Skeletal muscle satellite cell (primary cell): ENCODE results near the gene BNIP5.

Experiments used
- H3K27me3 ChIP-seq: 2 replicates; pipeline ENCODE4 v1.7.0; 2013; ENCODE audit warnings: low read length; ENCODE audit not compliant: control insufficient read depth, insufficient read depth
- H3K36me3 ChIP-seq: 2 replicates; pipeline ENCODE4 v1.7.0; 2013; ENCODE audit warnings: mild to moderate bottlenecking, control low read depth, low read length; ENCODE audit not compliant: insufficient read depth
- H3K4me1 ChIP-seq: 2 replicates; pipeline ENCODE4 v1.7.0; 2013; ENCODE audit warnings: low read length; ENCODE audit not compliant: control insufficient read depth, insufficient read depth
- H3K4me2 ChIP-seq: 2 replicates; pipeline ENCODE4 v1.7.0; 2013; ENCODE audit warnings: mild to moderate bottlenecking, low read length
- H3K4me3 ChIP-seq: 2 replicates; pipeline ENCODE4 v1.7.0; 2013; ENCODE audit warnings: low read length
- H3K9ac ChIP-seq: 2 replicates; pipeline ENCODE4 v1.7.0; 2013; ENCODE audit warnings: mild to moderate bottlenecking, low read depth, low read length, moderate library complexity
- H3K9me3 ChIP-seq: replicated peaks from 2 replicates; pipeline ENCODE4 v1.7.0; 2013; ENCODE audit warnings: mild to moderate bottlenecking, control low read depth, low read length

The BNIP5 gene

DNA sequence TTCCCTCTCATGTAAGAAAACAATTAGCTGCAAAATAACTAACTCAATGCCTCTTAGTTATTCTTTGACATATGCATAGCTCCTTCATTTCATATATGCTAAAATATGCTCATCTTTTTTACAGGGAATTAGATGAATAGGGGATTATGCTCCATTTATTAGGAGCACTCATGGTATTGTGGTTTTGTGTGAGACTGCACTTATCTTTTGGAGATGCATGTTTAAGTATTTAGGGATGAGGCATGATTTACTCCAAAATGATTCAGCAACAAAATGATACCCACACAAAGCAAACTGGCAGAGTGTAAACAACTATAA, 8.8 kb downstream of the BNIP5 start:
- H3K27me3 ChIP-seq: peaks cover 63% of the 10 kb centered on the region
- H3K4me1 ChIP-seq: no peaks in the 10 kb centered on the region
- no peak overlapping the region for H3K4me3 ChIP-seq
- H3K4me2 ChIP-seq: no peak overlapping the region
- H3K9me3 ChIP-seq: no peaks in the 10 kb centered on the region
- H3K36me3 ChIP-seq: no peaks in the 10 kb centered on the region
- H3K9ac ChIP-seq: no peak overlapping the region

DNA sequence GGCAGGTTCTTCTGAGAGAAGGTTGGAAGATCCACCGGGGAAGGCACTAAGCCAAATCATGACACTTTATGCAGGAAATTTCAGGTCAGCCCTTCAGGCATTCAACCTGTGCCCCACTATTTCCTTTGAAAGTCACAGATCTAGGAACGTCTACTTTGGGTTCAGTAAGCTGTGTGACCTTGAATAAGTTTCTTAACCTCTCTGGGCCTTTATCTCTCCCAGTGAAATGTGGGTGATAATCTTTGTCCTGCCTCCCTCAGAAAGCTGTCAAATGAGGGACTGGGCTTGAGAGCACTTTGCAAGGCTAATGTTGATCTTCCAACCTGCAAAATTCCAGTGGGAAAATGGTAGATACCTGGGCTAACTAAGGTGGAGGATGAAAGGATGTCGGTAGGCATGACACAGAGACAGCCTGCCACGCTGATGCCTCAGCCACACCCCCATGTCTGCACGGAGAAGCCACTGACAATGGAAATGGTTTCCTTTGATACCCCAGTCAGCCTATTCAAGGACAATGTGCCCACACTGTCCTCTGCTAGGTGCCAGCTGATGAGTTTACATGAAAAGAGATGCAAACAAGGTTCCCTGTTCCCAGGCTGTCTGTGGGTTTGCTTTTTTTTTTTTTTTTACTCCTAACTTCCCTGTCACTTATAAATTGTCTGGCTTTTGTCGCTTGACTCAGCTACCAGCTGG, 9.3 kb downstream of the BNIP5 start:
- Histone ChIP-seq H3K36me3 (no peaks in the 10 kb centered on the region), H3K4me2 (no peak overlapping the region), H3K9me3 (no peaks in the 10 kb centered on the region), H3K27me3 (peaks cover 62% of the 10 kb centered on the region), H3K4me1 (no peaks in the 10 kb centered on the region), H3K4me3 (no peak overlapping the region), H3K9ac (no peak overlapping the region)

DNA sequence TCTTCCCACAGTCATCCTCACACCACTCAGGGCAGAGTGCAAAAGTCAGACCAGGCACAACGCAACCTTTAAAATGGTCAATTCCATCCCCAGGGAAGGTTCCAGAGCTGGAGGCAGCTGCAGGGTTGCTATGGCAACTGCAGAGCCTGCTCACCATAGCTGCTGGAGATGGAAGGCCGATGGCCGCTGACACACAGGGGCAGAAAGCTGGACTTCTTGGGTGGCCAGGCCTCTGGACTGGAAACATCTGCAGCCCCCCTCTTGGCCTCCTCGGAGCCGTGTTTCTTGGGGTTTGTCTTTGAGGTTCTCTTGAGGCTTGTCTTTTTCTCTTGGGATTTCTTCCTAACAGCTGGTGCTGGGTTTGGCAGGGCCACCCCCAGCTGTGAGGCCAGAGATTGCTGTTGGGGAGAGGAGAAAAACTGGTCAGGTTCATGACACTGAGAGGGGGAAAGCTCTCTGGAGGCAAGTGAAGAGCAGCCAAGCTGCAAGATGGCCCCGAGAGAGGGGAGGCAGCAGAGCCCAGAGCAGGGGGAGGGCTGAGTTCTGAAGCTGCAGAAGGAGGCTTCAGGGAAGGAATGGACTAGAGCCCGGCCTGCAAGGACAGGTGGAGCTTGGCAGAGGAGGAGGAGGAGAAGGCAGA, 10.2 kb downstream of the BNIP5 start:
- no peak overlapping the region for H3K4me2 ChIP-seq
- H3K9ac ChIP-seq: no peak overlapping the region
- no peaks in the 10 kb centered on the region for H3K9me3 ChIP-seq
- H3K27me3 ChIP-seq: peaks cover 55% of the 10 kb centered on the region
- no peaks in the 10 kb centered on the region for H3K4me1 ChIP-seq
- no peak overlapping the region for H3K4me3 ChIP-seq
- H3K36me3 ChIP-seq: no peaks in the 10 kb centered on the region

DNA sequence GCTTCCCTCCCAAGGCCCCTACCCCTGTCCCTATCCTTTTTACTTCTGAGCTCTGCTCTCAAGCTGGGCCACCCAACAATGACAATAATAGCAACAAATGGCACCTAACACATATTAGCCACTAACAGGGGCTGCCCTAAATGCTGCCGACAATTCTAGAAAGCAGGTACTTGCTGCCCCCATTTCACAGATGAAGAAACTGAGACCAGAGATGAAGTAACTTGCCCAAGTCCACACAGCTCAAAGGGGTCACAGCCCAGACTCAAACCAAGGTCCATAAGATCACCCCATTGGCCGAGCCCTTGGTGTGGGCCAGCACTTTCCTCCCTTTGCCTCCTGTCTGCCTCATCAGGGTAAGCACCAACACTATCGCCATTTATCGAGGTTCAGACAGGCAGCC, 12.0 kb downstream of the BNIP5 start:
- H3K27me3 ChIP-seq: peaks cover 66% of the 10 kb centered on the region

DNA sequence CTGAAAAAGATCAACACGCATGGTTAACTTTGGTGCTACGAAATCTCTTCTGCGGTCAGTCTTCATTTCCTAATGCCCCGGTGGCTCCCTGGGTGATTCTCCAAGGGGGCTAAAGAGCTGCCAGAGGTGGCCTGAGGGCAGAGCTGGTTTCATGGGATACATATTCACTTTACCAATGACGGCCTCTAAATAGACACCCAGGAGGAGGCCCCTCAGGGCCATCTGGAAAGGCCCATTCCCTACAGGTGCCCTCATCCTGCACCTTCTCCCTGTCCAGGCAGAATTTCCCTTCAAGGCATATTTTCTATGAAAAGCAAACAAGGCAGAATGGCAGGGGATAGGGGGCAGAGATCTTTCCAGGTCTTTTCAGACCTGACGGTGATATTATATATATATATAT, 12.5 kb downstream of the BNIP5 start:
- Histone ChIP-seq H3K9me3 (no peaks in the 10 kb centered on the region), H3K9ac (no peak overlapping the region)

More for the DNA sequence above, 12.0 kb downstream of the BNIP5 start:
- H3K9ac ChIP-seq: no peak overlapping the region
- no peaks in the 10 kb centered on the region for H3K36me3 ChIP-seq
- H3K4me2 ChIP-seq: no peak overlapping the region
- no peaks in the 10 kb centered on the region for H3K9me3 ChIP-seq
- H3K4me1 ChIP-seq: no peaks in the 10 kb centered on the region
- H3K4me3 ChIP-seq: no peak overlapping the region

DNA sequence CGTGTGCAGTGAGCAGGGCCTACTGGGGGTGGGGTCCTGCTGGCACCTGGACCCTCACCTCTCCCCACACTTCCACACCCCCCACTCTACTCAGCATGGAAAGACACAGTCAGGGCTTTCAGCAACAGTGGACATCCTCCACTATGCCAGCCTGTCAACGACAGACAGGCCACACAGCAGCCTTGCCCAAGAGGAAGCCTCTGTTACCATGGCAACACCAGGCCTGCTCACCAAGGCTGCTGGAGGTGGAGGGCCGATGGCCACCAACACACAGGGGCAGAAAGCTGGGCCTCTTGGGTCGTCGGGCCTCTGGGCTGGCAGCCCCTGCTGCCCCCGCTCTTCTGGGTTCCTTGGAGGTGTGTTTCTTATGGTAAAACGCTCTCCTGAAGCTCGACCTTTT, 13.6 kb downstream of the BNIP5 start:
- H3K9ac ChIP-seq: no peak overlapping the region
- H3K27me3 ChIP-seq: peaks cover 70% of the 10 kb centered on the region
- no peak overlapping the region for H3K4me2 ChIP-seq
- H3K9me3 ChIP-seq: no peaks in the 10 kb centered on the region
- no peaks in the 10 kb centered on the region for H3K4me1 ChIP-seq
- H3K4me3 ChIP-seq: no peak overlapping the region
- no peaks in the 10 kb centered on the region for H3K36me3 ChIP-seq

More for the DNA sequence above, 12.5 kb downstream of the BNIP5 start:
- Histone ChIP-seq H3K36me3 (no peaks in the 10 kb centered on the region), H3K4me2 (no peak overlapping the region), H3K27me3 (peaks cover 70% of the 10 kb centered on the region), H3K4me3 (no peak overlapping the region), H3K4me1 (no peaks in the 10 kb centered on the region)

DNA sequence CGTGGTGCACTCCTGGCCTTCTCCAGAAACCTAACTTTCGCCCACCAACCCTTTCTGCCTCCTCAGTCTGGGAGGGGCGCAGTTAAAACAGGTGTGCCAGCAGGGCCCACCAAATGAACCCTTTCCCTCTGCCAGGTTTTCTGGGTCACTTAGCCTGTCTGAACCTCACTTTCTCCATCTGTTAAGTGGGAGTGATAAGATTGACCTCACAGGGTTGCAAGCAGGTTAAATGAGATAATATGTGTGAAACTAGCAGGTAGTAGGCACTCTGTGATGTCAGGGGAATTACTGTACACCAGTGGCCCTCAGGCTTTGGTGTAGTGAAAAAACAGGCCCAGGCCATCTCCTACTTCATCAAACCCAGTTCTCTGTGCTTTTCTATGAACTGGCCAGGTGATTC, 14.1 kb downstream of the BNIP5 start:
- Histone ChIP-seq H3K9me3 (no peaks in the 10 kb centered on the region), H3K4me1 (no peaks in the 10 kb centered on the region), H3K4me3 (no peak overlapping the region), H3K4me2 (no peak overlapping the region), H3K36me3 (no peaks in the 10 kb centered on the region), H3K27me3 (peaks cover 72% of the 10 kb centered on the region), H3K9ac (no peak overlapping the region)

DNA sequence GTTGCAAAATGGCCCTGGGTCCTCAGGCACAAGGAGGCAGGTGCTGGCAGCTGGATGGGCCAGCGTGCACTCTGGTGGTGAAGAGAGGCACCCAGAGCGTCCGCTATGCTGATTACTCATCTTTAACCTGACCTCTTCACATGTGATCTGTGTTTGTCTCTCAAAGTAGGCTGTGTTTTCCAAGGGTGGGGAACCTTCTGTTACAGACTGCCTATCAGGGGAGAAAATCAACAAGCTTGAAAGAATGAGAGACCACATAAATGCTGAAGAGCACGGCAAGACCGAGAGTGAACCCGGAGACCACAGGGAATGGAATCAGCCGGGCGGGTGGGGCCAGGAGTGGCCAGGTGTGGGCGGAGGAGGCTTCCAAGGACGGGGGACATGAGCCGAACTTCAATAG, 16.2 kb downstream of the BNIP5 start:
- H3K9ac ChIP-seq: no peak overlapping the region
- H3K36me3 ChIP-seq: no peaks in the 10 kb centered on the region
- no peak overlapping the region for H3K4me2 ChIP-seq
- no peaks in the 10 kb centered on the region for H3K4me1 ChIP-seq
- no peaks in the 10 kb centered on the region for H3K9me3 ChIP-seq
- peaks cover 72% of the 10 kb centered on the region for H3K27me3 ChIP-seq
- H3K4me3 ChIP-seq: no peak overlapping the region

DNA sequence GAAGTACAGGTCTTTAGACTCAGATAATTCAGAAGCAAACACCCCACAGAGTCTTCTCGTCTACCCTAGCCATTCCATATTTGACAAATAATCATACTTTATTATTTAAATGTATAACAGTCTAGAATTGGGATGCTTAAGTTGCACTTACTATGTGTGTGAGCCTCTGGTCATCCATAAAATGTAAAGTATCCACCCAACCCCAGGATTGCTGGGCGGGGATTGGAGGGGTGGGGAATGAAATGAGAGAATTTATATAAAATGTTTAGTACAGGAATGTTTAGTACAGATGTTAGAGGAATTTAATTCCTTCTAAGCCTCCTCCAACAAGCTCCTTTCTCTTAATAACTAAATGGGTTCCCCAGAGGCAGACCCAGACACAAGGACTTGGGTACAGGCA, 16.9 kb downstream of the BNIP5 start:
- H3K9me3 ChIP-seq: no peaks in the 10 kb centered on the region
- H3K36me3 ChIP-seq: no peaks in the 10 kb centered on the region
- no peak overlapping the region for H3K9ac ChIP-seq
- no peak overlapping the region for H3K4me3 ChIP-seq
- H3K27me3 ChIP-seq: peaks cover 68% of the 10 kb centered on the region
- no peak overlapping the region for H3K4me2 ChIP-seq
- no peaks in the 10 kb centered on the region for H3K4me1 ChIP-seq

DNA sequence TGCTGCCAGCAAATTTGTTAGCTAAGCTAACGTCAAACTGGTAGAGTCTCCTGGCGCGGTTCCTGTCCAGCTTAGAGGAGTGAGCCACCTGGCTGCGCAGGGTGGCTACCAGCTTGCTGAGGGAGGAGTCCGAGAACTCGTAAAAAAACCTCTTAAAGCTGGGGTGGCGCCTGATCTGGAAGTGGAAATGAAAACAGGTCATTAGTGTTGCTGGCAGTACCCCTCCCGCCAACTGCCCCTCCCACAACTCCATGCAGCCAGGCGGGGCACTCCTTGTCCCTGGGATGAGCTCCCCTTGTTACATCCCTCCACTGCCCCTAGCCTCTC, 17.3 kb downstream of the BNIP5 start:
- no peak overlapping the region for H3K9ac ChIP-seq
- peaks cover 69% of the 10 kb centered on the region for H3K27me3 ChIP-seq
- H3K36me3 ChIP-seq: no peaks in the 10 kb centered on the region
- H3K4me1 ChIP-seq: no peaks in the 10 kb centered on the region
- no peak overlapping the region for H3K4me2 ChIP-seq
- no peak overlapping the region for H3K4me3 ChIP-seq
- no peaks in the 10 kb centered on the region for H3K9me3 ChIP-seq

DNA sequence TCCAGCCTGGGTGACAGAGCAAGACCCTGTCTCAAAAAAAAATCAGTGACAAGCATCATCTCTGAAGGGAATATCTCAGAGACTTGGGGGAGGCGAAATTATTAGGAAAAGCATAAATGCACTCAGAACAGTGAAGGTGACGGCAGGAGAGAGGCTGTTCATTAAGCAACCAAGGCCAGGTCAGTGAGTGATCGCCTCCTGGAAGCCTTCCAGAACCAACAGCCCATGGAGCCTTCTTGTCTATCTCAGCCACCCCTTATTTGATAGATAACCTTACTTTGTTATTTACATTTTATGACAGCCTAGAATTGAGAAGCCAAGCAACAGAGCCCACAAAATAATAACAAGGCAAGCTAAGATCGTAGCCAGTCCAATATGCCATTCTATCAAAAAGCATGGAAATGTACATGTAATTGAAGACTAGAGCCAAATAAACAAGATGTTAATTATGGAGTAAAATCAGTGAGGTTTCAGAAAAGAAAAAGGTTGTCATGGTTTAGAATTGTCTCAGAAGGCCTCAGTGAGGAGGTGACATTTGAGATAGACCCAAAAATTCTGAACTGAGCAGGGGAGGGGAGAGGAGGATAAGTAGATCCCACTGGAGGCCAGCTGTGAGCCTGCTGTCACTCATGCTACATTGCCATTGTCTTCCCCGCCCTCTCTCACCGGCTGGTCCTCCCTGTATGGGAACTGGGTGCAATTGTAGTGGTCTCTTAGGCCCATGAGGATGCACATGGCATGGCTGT, 17.8 kb downstream of the BNIP5 start:
- H3K9ac ChIP-seq: no peak overlapping the region

DNA sequence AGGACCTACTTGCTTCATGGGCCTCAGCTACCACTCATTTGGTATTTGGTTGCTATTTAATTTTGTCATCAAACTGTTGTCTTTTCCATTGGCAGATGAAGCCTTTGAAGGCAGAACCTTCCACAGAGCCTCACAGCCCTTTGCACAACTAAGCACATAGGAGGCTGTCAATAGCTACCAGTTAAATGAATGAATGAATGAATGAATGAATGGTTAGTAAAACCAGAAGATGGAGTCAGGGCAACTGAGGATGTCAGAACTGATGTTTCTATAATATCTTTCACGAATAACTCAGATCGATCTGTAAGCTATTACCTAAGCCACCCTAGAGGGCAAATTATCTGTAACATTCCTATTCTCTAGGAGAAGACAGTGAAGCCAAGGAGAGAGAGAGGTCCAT, 19.1 kb downstream of the BNIP5 start:
- peaks cover 82% of the 10 kb centered on the region for H3K27me3 ChIP-seq

More for the DNA sequence above, 17.8 kb downstream of the BNIP5 start:
- Histone ChIP-seq H3K27me3 (peaks cover 71% of the 10 kb centered on the region), H3K4me3 (no peak overlapping the region), H3K4me1 (no peaks in the 10 kb centered on the region), H3K9me3 (no peaks in the 10 kb centered on the region), H3K4me2 (no peak overlapping the region), H3K36me3 (no peaks in the 10 kb centered on the region)

More for the DNA sequence above, 19.1 kb downstream of the BNIP5 start:
- H3K36me3 ChIP-seq: no peaks in the 10 kb centered on the region
- H3K9me3 ChIP-seq: no peaks in the 10 kb centered on the region
- H3K4me2 ChIP-seq: no peak overlapping the region
- no peak overlapping the region for H3K4me3 ChIP-seq
- H3K4me1 ChIP-seq: no peaks in the 10 kb centered on the region
- H3K9ac ChIP-seq: no peak overlapping the region
